HCT116 (cell line): ENCODE data around the gene PPP1R14C.

Experiments
- CTCF ChIP-seq, 3 experiments: fragments of 200-600 bp in 1 of 3; sonication (generic) in 1 of 3; IDR thresholded peaks in 2 of 3; conservative IDR thresholded peaks in 1 of 3; 2 replicates each; pipeline ENCODE4 v1.5.1; 2012 to 2017; ENCODE audit warnings: low read depth in 2 of 3, low read length in 2 of 3, antibody characterized with exemption in 1 of 3, borderline replicate concordance in 1 of 3, control low read depth in 1 of 3, mild to moderate bottlenecking in 1 of 3, mixed read lengths in 1 of 3, mixed run types in 1 of 3, moderate library complexity in 1 of 3; ENCODE audit not compliant: insufficient read depth in 1 of 3
- ELF1 ChIP-seq: IDR thresholded peaks from 2 replicates; pipeline ENCODE4 v1.6.1; 2012; ENCODE audit warnings: low read depth, borderline replicate concordance
- EZH2phosphoT487 ChIP-seq: fragments of 200-600 bp; IDR thresholded peaks from 2 replicates; pipeline ENCODE4 v1.6.1; 2018; ENCODE audit warnings: antibody characterized with exemption, borderline replicate concordance
- POLR2A ChIP-seq: IDR thresholded peaks from 2 replicates; pipeline ENCODE4 v1.7.0; 2011; ENCODE audit warnings: borderline replicate concordance; ENCODE audit not compliant: insufficient read depth, insufficient read length; ENCODE audit errors: extremely low read depth
- POLR2AphosphoS5 ChIP-seq: IDR thresholded peaks from 2 replicates; pipeline ENCODE4 v1.6.1; 2011; ENCODE audit warnings: mild to moderate bottlenecking, low read depth, low read length, moderate library complexity
- REST ChIP-seq: IDR thresholded peaks from 2 replicates; pipeline ENCODE4 v1.6.1; 2012; ENCODE audit warnings: low read depth
- SP1 ChIP-seq: IDR thresholded peaks from 2 replicates; pipeline ENCODE4 v1.6.1; 2012; ENCODE audit warnings: low read depth
- ZBTB33 ChIP-seq: IDR thresholded peaks from 2 replicates; pipeline ENCODE4 v1.6.1; 2011; ENCODE audit warnings: mild to moderate bottlenecking, low read length, moderate library complexity; ENCODE audit not compliant: insufficient replicate concordance; ENCODE audit errors: extremely low read depth

GRCh38 chr6:150099953-150100352 lies 42.9 kb upstream of the PPP1R14C start:
- TF ChIP-seq CTCF (IDR thresholded peaks at IDR 0.05 in 2 of 3, conservative IDR thresholded peaks at IDR 0.05 in 1 of 3; ENCODE audit: borderline replicate concordance in 1 of 3, insufficient read depth in 1 of 3, low read depth in 2 of 3, low read length in 2 of 3) (no peak), POLR2A (no peak), REST (no peak), SP1 (no peak), ELF1 (no peak), POLR2AphosphoS5 (no peak), EZH2phosphoT487 (no peak), ZBTB33 (no peak)
